K562 (cell line): Measurements from ENCODE around the gene LYPD3. TPM values are rescaled to one million over a fixed set of nuclear protein-coding genes. Genes with fewer than 3 reads are reported as not detected.

ENCODE experiments used
- ATAC-seq: fragments of 200-7000 bp; cut with Tn5 transposase; 3 replicates; pipeline ENCODE4 v1.9.1; 2020; ENCODE audit warnings: moderate library complexity
- BruUV-seq: library from RNA; stranded (reverse); fragments of 400-500 nt; replicated peaks from 2 replicates; lab custom pipeline; 2021; lab: Mats Ljungman, UMichigan
- CTCF ChIA-PET: fragments of 300-600 bp; formaldehyde crosslinking; extraction: SDS; loops from one replicate; lab custom pipeline; 2021; ENCODE audit warnings: low intra/inter-chr PET ratio; lab: Yijun Ruan, JAX
- POLR2A ChIA-PET: fragments of 300-600, 350-650 bp; sonication (Branson Sonifier 250); formaldehyde crosslinking; extraction: SDS; loops from one replicate; lab custom pipeline; 2021; ENCODE audit warnings: antibody characterized with exemption, inconsistent platforms; lab: Yijun Ruan, JAX
- DNase-seq, 4 experiments: peaks; one replicate each; pipeline versions ENCODE4 v3.0.0 to v3.0.0-alpha.2; 2011 to 2018; ENCODE audit warnings: low spot score in 3 of 4, mixed read lengths in 3 of 4; ENCODE audit errors: extremely low read depth in 1 of 4
- FAIRE-seq: peaks from 2 replicates; lab custom pipeline; 2011; peaks lifted over from hg19 to GRCh38; lab: Jason Lieb, UNC
- H2AFZ ChIP-seq: 2 replicates; pipeline ENCODE4 v1.6.0; 2011; ENCODE audit warnings: low read depth, low read length, control low read depth, inconsistent platforms
- H3K27ac ChIP-seq: fragments of 200-600 bp; 3 replicates; pipeline ENCODE4 v1.8.0; 2011; ENCODE audit warnings: low read depth, mild to moderate bottlenecking, control low read depth, inconsistent platforms, low read length, moderate library complexity, mixed read lengths; ENCODE audit errors: extremely low read depth
- H3K27me3 ChIP-seq, 2 experiments: fragments of 300-600 bp in 1 of 2; 2 replicates in 1 of 2; 3 replicates in 1 of 2; pipeline versions ENCODE4 v1.6.0 to v1.8.0; 2011; ENCODE audit warnings: inconsistent platforms in 2 of 2, low read length in 2 of 2, mild to moderate bottlenecking in 1 of 2, mixed read lengths in 1 of 2, moderate library complexity in 1 of 2; ENCODE audit not compliant: control insufficient read depth in 2 of 2, insufficient read depth in 2 of 2
- H3K36me3 ChIP-seq: fragments of 300-600 bp; 3 replicates; pipeline ENCODE4 v1.8.0; 2011; ENCODE audit warnings: mild to moderate bottlenecking, low read length, inconsistent platforms; ENCODE audit not compliant: control insufficient read depth, insufficient read depth
- H3K4me1 ChIP-seq, 2 experiments: fragments of 200-600 bp in 1 of 2; replicated peaks in 1 of 2; 2 replicates in 1 of 2; 3 replicates in 1 of 2; pipeline versions ENCODE4 v1.5.1 to v1.8.0; 2011; ENCODE audit warnings: inconsistent platforms in 2 of 2, low read length in 2 of 2, mild to moderate bottlenecking in 1 of 2, mixed read lengths in 1 of 2, moderate library complexity in 1 of 2; ENCODE audit not compliant: control insufficient read depth in 2 of 2, insufficient read depth in 2 of 2
- H3K4me2 ChIP-seq: 2 replicates; pipeline ENCODE4 v1.6.1; 2011; ENCODE audit warnings: low read length, control low read depth, inconsistent platforms, mixed read lengths; ENCODE audit not compliant: insufficient read depth
- H3K4me3 ChIP-seq: fragments of 200-600 bp; sonication (generic), shearing (Covaris generic); 2 replicates; pipeline ENCODE4 v1.5.1; 2016; ENCODE audit warnings: control low read depth, inconsistent platforms
- H3K79me2 ChIP-seq: fragments of 200-600 bp; 3 replicates; pipeline ENCODE4 v1.8.0; 2011; ENCODE audit warnings: low read length, inconsistent platforms; ENCODE audit not compliant: control insufficient read depth, insufficient read depth
- H3K9ac ChIP-seq, 2 experiments: 2 replicates each; pipeline versions ENCODE4 v1.6.0 to v1.6.1; 2011; ENCODE audit warnings: low read depth in 2 of 2, low read length in 2 of 2, control low read depth in 1 of 2, inconsistent platforms in 1 of 2, mild to moderate bottlenecking in 1 of 2, mixed read lengths in 1 of 2; ENCODE audit not compliant: insufficient read depth in 1 of 2
- H3K9me1 ChIP-seq: one replicate; pipeline ENCODE4 v1.6.0; 2011; ENCODE audit warnings: inconsistent platforms, mild to moderate bottlenecking, low read length, moderate library complexity; ENCODE audit not compliant: control insufficient read depth, insufficient read depth
- H3K9me3 ChIP-seq: replicated peaks from 2 replicates; pipeline ENCODE4 v1.5.1; 2011; ENCODE audit warnings: low read depth, low read length, inconsistent platforms; ENCODE audit not compliant: control insufficient read depth, insufficient read depth
- H4K20me1 ChIP-seq: replicated peaks from 2 replicates; pipeline ENCODE4 v1.6.1; 2011; ENCODE audit warnings: low read length, inconsistent platforms, mixed read lengths; ENCODE audit not compliant: control insufficient read depth, insufficient read depth
- ARID1B ChIP-seq: fragments of 450-650 bp; IDR thresholded peaks from 2 replicates; pipeline ENCODE4 v1.6.1; 2016; ENCODE audit warnings: antibody characterized with exemption, mild to moderate bottlenecking, inconsistent platforms
- BACH1 ChIP-seq: fragments of 200-800 bp; sonication (Bioruptor generic); IDR thresholded peaks from 2 replicates; pipeline ENCODE4 v1.6.1; 2016; ENCODE audit warnings: missing genetic modification characterization, missing compliant biosample characterization
- E2F8 ChIP-seq: fragments of 450-650 bp; IDR thresholded peaks from 2 replicates; pipeline ENCODE4 v1.7.1; 2018; ENCODE audit warnings: mild to moderate bottlenecking, low read depth; ENCODE audit not compliant: partially characterized antibody
- KDM5B ChIP-seq: fragments of 200-600 bp; sonication (generic); IDR thresholded peaks from 2 replicates; pipeline ENCODE4 v1.6.1; 2012; ENCODE audit warnings: low read depth, mild to moderate bottlenecking, moderate library complexity, low read length, control low read depth, inconsistent platforms; ENCODE audit not compliant: insufficient replicate concordance
- NELFE ChIP-seq: IDR thresholded peaks from 2 replicates; pipeline ENCODE4 v1.6.1; 2011; ENCODE audit warnings: mild to moderate bottlenecking; ENCODE audit not compliant: insufficient read depth, insufficient read length
- PKNOX1 ChIP-seq: fragments of 450-650 bp; IDR thresholded peaks from 2 replicates; pipeline ENCODE4 v1.6.1; 2016
- WGBS: fragments of 100-300 bp; shearing (Covaris generic); methylation state at CpG from one replicate; pipeline ENCODE4 v1.1.6; 2016; ENCODE audit warnings: low coverage, mixed read lengths; ENCODE audit not compliant: insufficient coverage; ENCODE audit errors: missing lambda C conversion rate; 5-methylcytosine and 5-hydroxymethylcytosine counted together
- in situ Hi-C: fragments of 300-500 bp; cut with MboI; formaldehyde crosslinking; loops from 4 replicates; pipeline ENCODE4 v1.15.0; 2018; ENCODE audit warnings: inconsistent platforms, mixed read lengths
- intact Hi-C: fragments of 100-400 bp; cut with micrococcal nuclease; formaldehyde crosslinking; loops from 2 replicates; pipeline ENCODE4 v1.14.2; 2022
- polyA plus RNA-seq, 8 experiments: library from polyadenylated mRNA; depleted of rRNA in 4 of 8; stranded (reverse) in 5 of 8; unstranded in 3 of 8; fragments of >200 nt; fragmentation: Nextera tagmentation in 2 of 8; fragmentation: Illumina TruSeq in 1 of 8; extraction: Ambion mirVana in 2 of 8; extraction: Trizol in 1 of 8; gene quantifications; 2 replicates each; pipeline versions ENCODE4 v1.2.1 to v1.2.3, GENCODE V29; 2011 to 2014; ENCODE audit warnings: inconsistent platforms in 1 of 8, missing spikeins in 1 of 8
- total RNA-seq, 7 experiments: library from RNA; depleted of rRNA in 6 of 7; stranded (reverse); fragments of >200 nt in 6 of 7; fragmentation: Illumina TruSeq in 2 of 7; extraction: Trizol in 2 of 7; gene quantifications; 2 replicates each; pipeline versions ENCODE4 v1.2.1 to v1.2.3, GENCODE V29; 2011 to 2021; ENCODE audit warnings: low replicate concordance in 1 of 7

LYPD3 gene
- total and polyA plus RNA-seq, 9 of the 15 experiments (the other 6 are each of a cell fraction or from before 2014, with no cell fraction given) = 0.04 to 0.33 (median 0.20) TPM; not detected in 1

- ATAC-seq (no peak), DNase-seq (no peak), FAIRE-seq (peak; percentile 59)
- Histone ChIP-seq H3K36me3 (no peaks in the 10 kb centered on the region), H3K27me3 (no peaks in the 10 kb centered on the region; a peak in 1 of 5 replicates), H3K4me1 (peaks cover 19 to 23% of the 10 kb centered on the region in 2 experiments), H3K79me2 (no peaks in the 10 kb centered on the region), H2AFZ (peak overlapping the region; percentile 22; the same call in 1 of the 2 replicates), H3K4me3 (no peak overlapping the region), H3K9me3 (no peaks in the 10 kb centered on the region), H3K9me1 (no peaks in the 10 kb centered on the region), H3K4me2 (no peak overlapping the region), H3K9ac (no peak overlapping the region), H4K20me1 (no peaks in the 10 kb centered on the region), H3K27ac (no peak overlapping the region)
- POLR2A ChIA-PET = interaction anchor here (0.6 to 1.3 kb wide), 3 partner anchors 10 to 143 kb away, joined by 3 to 4 read pairs (median 3); no protein-coding TSS in a partner anchor
- TF ChIP-seq NELFE (no peak), BACH1 (tag) (0 out of 2 replicates have a peak, but pooled peaks have one; percentile 38), KDM5B (no peak), ARID1B (no peak), PKNOX1 (peak; percentile 34), E2F8 (no peak)
- WGBS = 15% methylated on average over 6 of the region's 6 CpGs
- intact Hi-C loops (no loop called here), in situ Hi-C loops (no loop called here)
- CTCF ChIA-PET = no interaction called here
- no TSS peak for BruUV-seq
These were observed 1.9 kb upstream of the LYPD3 start for GRCh38 chr19:43467276-43467675.
